GM10847 (cell line): Measurements from ENCODE around the gene HSPB6.

Experiments
- POLR2A ChIP-seq: IDR thresholded peaks from 2 replicates; pipeline ENCODE4 v1.6.1; 2011; ENCODE audit not compliant: insufficient read length; ENCODE audit errors: extremely low read depth

The HSPB6 gene

DNA sequence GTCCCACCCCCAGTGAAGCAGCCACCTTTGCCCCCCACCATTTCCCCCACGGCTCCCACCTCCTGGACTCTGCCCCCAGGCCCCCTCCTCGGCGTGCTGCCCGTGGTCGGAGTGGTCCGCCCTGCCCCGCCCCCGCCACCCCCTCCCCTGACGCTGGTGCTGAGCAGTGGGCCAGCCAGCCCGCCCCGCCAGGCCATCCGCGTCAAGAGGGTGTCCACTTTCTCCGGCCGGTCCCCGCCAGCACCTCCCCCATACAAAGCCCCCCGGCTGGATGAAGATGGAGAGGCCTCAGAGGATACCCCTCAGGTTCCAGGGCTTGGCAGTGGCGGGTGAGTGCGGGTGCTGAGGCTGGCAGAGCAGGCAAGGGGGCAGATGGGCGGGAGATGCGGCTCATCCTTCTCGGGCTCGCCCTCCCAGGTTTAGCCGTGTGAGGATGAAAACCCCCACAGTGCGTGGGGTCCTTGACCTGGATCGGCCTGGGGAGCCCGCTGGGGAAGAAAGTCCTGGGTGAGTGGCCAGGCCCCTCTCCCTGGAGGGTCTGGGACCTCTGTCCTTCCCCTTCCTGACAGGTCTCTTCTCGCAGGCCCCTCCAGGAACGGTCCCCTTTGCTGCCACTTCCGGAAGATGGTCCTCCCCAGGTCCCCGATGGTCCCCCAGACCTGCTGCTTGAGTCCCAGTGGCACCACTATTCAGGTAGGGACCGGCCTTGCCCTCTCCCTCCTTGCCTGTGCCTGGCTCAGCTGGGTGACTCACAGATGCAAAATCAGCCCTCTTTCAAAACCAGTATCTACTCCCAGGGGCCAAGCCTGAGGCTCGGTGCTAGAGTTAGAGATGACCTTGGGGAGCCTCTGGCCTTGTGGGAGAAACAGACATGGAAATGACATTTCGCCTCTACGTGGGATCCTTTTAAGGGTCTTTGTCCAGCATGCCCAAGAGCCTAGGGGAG lies 23.4 kb downstream of the HSPB6 start:
- no peak for TF ChIP-seq POLR2A

GRCh38 chr19:35732540-35733179 lies 24.2 kb downstream of the HSPB6 start:
- no peak for TF ChIP-seq POLR2A

- TF ChIP-seq POLR2A: no peak
These were observed 24.9 kb downstream of the HSPB6 start for GRCh38 chr19:35731779-35732405.

DNA sequence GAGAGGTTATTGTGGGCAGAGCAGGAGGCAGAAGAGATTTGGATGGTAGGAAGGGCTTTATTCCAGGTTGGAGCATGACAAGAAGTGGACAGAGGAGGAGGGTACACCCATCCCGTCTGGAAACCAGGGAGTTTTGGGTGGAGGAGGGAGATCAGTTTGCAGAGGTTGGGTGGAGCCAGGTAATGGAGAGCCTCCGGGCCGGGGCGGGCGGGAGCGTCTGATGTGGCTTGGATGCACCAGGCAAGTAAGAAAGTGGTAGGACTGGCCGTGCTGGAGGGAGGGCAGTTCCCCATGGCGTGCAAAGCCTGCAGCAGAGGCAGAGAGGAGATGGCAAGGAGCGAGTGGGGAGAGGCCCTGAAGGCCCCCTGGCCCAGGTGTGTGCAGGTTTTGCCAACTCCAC lies 25.5 kb downstream of the HSPB6 start:
- no peak for TF ChIP-seq POLR2A

- no peak for TF ChIP-seq POLR2A
These were observed 26.5 kb downstream of the HSPB6 start for GRCh38 chr19:35730326-35730725.

- no peak for TF ChIP-seq POLR2A
These were observed 27.1 kb downstream of the HSPB6 start for GRCh38 chr19:35729763-35730162.

- no peak for TF ChIP-seq POLR2A
These were observed 27.8 kb downstream of the HSPB6 start for GRCh38 chr19:35729021-35729420.

- no peak for TF ChIP-seq POLR2A
These were observed 28.7 kb downstream of the HSPB6 start for GRCh38 chr19:35727956-35728706.

DNA sequence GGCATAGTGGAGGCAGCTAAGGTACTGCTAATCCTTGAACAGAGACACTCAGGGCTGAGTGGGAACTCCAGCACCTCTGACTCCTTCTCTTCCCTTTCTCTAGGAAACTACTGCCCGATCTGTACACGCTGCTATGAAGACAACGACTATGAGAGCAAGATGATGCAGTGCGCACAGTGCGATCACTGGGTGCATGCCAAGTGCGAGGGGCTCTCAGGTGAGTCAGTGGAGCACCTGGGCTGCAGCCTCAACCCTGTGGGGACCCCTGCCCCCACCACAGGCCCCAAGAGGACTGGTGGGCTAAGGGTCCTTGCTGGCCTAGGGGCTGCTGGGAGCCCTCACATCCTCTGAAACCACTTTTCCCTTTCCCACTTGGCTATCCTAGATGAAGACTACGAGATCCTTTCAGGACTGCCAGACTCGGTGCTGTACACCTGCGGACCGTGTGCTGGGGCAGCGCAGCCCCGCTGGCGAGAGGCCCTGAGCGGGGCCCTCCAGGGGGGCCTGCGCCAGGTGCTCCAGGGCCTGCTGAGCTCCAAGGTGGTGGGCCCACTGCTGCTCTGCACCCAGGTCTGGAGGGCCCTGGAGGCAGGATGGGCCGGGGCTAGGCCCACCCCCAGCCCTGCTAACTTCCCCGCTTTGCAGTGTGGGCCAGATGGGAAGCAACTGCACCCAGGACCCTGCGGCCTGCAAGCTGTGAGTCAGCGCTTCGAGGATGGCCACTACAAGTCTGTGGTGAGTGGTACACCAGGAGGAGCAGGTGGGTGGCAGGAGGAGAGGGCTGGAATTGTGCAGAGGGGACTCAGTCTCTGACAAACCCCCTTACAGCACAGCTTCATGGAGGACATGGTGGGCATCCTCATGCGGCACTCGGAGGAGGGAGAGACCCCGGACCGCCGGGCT lies 29.5 kb downstream of the HSPB6 start:
- no peak for TF ChIP-seq POLR2A

GRCh38 chr19:35725216-35725861 lies 31.5 kb downstream of the HSPB6 start:
- no peak for TF ChIP-seq POLR2A

DNA sequence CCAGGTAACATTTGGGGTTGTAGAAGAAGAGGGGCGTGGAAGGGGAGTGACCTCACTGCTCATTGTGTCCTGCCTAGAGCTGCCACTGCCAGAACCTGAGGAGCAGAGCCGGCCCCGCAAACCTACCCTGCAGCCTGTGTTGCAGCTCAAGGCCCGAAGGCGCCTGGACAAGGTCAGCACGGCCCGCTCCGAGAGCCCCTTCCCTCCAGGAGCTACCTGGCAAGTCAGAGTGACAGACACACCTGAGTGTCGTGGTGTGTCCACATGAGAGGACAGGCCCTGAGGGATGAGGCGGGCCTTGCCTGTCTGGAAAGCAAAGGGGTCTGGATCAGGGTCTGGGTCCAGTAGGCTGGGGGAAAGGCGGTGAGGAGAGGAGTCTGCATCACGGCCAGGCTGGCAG lies 32.3 kb downstream of the HSPB6 start:
- TF ChIP-seq POLR2A: no peak

GRCh38 chr19:35723671-35724070 lies 33.2 kb downstream of the HSPB6 start:
- no peak for TF ChIP-seq POLR2A

- TF ChIP-seq POLR2A: no peak
These were observed 33.9 kb downstream of the HSPB6 start for GRCh38 chr19:35722897-35723296.

- TF ChIP-seq POLR2A: no peak
These were observed 34.4 kb downstream of the HSPB6 start for GRCh38 chr19:35722461-35722860.

DNA sequence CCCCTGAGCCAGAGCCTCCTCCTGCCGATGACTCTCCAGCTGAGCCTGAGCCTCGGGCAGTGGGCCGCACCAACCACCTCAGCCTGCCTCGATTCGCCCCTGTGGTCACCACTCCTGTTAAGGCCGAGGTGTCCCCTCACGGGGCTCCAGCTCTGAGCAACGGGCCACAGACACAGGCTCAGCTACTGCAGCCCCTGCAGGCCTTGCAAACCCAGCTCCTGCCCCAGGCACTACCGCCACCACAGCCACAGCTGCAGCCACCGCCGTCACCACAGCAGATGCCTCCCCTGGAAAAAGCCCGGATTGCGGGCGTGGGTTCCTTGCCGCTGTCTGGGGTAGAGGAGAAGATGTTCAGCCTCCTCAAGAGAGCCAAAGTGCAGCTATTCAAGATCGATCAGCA lies 35.5 kb downstream of the HSPB6 start:
- no peak for TF ChIP-seq POLR2A
